G401.6 (cell line): ENCODE data around the gene APOL1.
"Not testable (repeated sequence)": the region's sequence is repeated elsewhere in the genome, so short reads cannot be mapped to it uniquely, and the experiment has no call there.

ENCODE experiments used
- FAIRE-seq: peaks from 2 replicates; lab custom pipeline; 2012; peaks lifted over from hg19 to GRCh38; lab: Jason Lieb, UNC

The APOL1 gene

DNA sequence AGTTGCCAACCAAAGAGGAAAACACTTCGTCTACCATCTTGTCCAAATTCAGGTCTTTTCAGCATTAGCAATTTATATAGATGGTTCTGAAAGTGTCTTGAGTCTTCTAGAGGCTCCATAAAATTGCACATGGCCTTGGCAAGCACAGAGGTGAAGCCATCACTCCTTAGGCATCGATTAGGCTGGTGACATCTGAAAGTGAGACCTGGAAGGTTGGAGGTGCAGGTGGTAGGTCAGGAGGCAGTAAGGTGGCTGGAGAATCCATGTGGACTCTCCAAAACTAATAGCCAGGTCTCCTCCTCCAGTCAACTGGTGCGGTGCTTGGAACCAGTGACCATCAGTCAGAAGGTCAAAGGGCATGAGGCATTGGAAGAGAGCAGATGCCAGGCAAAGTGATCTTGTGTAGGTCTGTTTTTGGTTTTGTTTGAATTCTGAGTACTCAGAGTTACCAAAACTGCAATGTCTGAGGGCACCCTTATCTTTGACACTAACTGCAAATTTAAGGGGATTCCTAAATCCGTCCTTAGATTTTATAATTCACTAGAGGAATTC is 7.1 kb upstream of the APOL1 start:
- FAIRE-seq: no peak

GRCh38 chr22:36246718-36247117 is 6.2 kb upstream of the APOL1 start:
- FAIRE-seq: no peak

DNA sequence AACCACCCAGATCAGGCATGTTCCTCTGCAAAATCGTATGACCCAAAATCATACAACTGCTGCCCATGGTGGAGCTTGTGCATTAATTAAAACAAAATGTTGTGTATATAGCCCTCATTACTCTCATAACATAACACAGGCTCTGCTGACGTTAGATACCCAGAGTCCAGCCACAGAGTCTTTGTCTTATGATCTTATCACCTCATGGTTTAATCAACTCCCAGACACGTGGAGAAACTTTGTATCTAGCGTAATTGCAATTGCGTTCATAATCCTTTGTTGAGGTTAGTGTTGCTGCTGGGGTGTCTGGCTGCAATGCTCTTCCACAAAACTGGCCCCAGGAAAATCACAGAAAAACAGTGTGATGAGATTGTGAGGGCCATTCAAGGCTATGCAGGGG is 5.0 kb upstream of the APOL1 start:
- FAIRE-seq: no peak

DNA sequence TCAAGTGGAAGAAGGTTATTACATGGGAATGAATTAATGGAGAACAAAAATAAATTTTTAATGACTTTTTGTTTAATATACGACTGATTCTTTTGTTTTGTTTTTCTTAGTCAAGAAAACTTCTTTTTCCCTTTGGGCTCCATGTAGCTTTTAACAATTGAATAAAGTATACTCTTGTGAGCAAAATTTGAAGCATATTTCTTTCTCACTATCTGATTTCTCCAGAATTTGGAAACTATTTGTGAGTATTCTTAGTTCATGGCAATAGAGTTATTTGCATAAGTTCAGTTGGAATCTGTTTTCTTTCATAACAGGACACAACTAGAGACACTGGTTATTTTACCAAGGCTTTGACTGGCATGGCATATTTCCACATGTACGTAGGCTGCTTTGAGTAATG is 3.8 kb upstream of the APOL1 start:
- no peak for FAIRE-seq

GRCh38 chr22:36250292-36250960 is 2.5 kb upstream of the APOL1 start:
- not testable (repeated sequence) for FAIRE-seq

- FAIRE-seq: not testable (repeated sequence)
Observed at GRCh38 chr22:36251979-36252608, 839 bp upstream of the APOL1 start.

DNA sequence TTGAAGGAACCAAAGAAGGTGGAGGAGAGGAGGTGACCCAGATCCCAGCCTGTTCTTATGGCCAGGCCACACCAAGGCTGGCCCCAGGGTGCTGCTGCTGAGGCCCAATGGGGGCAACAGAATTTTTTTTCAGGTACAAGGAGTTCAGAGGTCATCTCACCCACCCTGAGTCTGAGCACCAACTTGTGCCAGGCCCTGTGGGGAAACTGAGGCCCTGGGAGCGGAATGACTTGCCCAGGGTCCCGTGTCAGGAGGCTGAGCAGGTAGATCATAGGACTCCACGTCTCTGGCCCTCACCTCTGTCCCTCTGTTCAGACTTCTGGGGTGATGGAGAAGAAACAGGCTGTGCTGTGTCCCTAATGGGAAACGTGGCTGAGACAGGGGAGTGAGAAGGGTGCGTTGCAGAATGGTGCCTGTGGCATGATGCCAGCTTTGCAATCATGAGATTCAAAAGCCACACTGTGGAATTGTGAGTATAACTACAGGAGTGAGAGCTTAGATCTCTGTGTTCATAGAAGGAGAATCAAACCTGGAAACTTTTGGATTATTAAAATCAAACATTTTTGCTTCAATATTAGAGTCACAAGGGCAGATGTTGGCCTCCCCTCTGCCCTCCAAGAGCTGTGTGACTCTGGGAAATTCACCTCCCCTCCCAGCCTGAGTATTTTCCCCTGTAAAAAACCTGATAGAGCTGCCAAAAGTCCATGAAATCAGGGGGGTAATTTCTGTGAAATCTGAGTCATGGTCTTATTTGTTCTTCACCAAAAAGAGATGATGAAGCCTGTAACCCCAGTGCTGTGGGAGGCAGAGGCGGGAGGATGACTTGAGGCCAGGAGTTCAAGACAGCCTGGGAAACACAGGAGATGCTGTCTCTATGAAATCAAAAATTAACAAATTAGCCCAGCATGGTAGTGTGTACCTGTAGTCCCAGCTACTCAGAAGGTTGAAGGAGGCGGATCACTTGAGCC is 874 bp downstream of the APOL1 start:
- no peak for FAIRE-seq

DNA sequence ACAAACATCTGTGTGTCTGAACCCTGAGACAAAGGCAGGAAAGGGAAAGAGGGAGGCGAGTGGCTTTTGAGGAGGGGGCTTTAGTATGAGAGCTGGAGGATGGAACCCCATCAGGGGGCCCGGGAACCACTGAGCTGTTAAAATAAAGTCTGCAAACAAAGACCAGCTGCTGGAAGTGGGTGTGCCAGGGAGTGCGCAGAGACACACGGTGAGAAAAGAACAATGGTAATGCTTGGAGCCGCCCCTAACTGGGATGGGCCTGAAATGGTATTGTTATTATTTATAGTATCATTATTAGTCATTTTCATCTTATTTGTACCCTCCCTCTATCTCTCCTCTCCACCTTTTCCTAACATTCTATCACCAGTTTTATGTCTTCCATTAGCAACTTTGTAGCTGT is 2.6 kb downstream of the APOL1 start:
- not testable (repeated sequence) for FAIRE-seq

GRCh38 chr22:36256478-36256877 is 3.5 kb downstream of the APOL1 start:
- no peak for FAIRE-seq

- no peak for FAIRE-seq
Observed at GRCh38 chr22:36257308-36257707, 4.4 kb downstream of the APOL1 start.

DNA sequence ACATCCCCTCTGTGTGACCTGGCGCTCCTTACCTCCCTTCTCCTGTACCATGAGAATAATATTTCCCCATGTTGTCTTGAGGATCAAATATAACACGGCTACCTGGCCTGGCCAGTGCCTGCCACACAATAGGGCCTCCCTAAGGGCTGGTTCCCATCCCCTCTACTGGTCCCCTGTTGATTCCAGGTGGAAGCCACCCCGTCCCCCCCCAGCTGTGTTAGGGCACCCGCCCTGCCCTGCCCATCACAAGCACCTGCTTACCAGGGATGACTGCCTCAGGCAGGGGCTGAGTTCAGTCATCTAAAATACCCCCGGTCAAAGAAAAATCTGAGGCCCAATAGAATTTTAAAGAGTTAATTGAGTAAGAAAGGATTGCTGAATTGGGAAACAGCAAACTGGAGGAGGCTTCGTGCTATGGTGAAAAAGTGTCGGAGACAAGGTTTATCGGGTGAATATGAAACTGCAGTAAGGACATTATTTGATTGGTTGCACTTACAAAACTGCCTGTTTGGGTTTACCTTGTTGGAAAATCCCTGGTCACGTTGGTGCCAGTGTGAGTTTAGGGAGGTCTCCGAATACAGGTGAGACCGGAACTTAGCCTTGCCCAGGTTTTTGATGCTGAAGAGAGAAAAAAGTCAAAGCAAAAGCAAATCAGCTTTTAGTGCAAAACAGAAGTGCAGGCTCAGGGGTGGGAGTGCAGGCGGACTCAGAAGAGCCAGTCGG is 5.2 kb downstream of the APOL1 start:
- FAIRE-seq: no peak

DNA sequence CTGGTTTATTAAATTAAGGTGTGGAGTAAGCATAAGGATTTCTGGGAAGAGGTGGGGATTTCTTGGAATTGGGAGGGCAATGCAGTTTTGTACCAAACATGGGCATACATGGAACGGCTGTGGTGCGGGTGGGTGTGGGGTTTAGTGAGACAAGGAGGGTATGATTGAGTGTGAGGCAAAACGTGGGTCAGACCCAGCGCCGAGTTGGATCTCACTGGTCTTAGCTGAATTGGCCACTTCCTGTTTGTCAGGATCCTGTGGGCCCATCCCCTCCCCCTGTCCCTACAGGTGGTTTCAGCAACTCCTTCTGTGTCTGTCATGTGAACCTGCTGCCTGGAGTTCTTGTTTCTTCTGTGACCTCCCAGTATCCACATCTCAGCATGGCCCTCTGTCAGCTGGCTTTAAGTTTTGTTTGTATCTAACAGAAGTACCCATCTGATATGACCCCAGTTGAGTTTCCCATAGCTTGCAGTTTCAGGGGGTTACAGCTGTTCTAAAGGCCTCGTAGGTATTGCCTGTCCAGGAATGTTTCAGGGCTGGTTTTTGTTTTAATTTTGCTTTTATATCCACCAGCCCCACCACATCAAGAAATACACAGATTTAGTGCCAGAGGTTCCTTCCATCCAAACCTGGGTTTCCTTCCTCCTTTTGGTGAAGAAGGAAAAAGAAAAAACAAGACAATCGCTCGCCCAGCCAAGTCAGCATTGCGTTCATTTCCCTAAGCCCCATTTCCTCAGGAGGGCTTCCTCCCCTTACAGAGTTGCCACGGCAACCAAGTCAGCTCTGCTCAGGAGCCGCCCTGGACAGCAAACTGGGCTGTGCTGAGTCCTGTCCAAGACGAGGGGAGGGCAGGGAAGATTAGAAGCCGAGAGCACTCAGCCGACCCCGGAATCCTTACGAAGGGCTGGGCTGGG is 6.0 kb downstream of the APOL1 start:
- no peak for FAIRE-seq

GRCh38 chr22:36259615-36260300 is 6.8 kb downstream of the APOL1 start:
- FAIRE-seq: no peak

DNA sequence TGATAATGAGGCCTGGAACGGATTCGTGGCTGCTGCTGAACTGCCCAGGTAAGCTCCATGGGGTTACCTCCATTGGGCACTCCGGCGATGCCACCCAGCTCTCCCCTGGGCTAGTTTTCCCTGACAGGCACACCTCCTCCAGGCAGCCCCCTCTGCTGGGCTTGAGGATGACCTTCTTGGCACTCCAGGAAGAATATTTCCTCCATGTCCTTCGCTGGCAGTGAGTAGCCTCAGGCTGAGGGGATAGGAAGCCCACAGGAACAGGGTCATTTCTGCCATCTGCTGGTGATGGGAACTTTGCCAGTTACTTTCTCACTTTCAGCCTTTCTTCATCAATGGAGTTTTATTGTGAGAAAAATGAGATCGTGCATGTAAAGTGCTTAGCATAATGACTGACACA is 8.7 kb downstream of the APOL1 start:
- not testable (repeated sequence) for FAIRE-seq

DNA sequence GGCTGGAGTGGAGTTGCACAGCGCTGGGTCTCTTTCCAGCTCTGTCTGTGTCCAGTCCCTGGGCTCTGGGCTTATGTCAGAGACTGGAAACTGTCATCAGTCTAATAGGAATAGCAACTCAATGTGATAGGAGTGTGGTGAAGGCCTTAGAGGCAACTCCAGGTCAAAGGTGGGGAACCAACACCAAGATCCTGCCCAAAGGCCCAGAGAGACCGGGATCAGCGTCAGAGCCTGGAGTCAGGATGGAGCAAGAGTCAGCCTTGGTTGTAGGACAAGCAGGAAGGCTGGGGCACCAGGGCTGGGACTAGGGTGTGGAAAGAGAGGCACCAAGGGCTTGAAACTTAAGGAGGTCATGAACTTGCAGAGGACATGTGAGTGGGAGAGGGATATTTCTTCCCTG is 9.4 kb downstream of the APOL1 start:
- FAIRE-seq: not testable (repeated sequence)

DNA sequence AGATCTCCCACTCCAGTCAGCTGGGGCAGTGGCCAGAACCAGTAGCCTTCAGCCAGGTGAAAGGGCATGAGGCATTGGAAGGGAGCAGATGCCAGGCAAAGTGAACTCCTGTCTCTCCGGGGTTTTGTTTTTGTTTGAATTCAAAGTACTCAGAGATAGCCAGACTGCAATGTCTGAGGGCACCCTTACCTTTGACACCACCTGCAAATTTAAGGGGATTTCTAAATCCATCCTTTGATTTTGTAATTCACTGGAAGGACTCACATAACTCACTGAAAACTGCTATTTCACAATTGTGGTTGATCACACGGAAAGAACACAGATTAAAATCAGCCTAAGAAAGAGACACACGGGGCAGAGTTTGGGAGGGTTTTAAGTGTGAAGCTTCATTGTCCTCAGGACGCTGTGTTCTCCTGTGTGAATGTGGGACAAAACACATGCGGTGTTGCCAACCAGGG is 10.3 kb downstream of the APOL1 start:
- not testable (repeated sequence) for FAIRE-seq

DNA sequence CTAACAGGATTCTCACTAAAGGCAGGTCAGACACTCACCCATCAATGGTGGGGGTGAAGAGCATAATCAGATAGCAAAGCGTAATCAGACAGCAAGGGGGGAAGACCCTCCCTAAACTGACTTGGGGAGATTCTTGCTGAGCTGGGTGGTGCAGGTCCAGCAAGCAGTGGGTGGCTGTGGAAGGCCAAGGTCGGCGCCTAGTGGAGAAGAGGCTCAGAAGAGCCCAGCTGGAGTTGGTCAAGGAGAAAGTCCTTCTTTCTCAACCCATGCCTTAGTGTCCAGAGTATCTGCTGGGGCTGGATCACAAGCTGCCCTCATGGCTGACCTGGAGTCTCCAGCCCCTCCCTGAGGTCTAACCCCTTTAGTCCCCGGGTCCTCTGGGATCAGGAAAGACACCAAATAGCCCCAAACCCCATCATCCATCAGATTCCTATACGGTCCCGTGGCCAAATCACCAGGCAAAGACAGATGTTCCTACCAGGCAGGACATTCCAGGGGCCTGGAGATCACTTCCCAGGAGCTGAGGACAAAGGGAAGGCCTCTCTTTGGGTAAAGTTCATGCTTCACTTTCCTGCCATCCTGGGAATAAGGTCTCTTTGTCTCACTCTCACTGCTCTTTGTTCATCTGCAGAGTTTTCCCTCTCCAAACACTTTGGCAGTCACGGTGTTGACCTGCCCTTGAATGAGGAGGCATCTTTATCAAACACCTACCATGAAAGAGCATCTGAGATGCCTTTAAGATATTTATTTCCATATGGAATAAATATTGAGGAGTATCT is 11.1 kb downstream of the APOL1 start:
- FAIRE-seq: not testable (repeated sequence)

GRCh38 chr22:36267058-36267457 is 14.1 kb downstream of the APOL1 start:
- no peak for FAIRE-seq

DNA sequence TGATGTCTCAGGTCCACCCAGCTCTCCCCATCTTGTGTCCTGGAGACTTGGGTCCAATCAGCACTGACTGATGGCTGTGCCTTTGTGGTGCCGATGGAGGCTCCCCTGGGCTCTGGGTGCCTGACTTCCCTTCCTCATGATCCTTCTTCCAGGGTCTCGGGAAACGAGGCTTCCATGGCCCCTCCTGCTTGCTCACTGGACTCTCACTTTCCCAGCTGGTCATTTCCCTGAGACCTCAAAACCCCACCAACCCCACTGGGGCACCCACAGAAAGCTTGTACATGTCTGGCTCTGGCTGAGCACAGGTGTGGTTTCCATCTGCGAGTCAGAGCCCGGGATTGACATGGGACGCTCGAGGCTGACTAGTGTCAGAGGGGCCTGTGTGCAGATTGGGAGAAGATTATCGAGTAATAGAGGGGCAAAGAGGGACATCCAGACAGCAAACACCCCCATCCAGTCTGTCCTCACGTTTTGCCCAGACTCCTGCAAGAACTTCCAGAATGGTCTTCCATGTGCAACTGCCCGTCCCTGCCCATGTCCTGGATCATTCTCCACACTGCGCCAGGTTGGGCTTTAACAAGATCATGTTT is 15.1 kb downstream of the APOL1 start:
- FAIRE-seq: no peak
